ENCODE data around the gene SOAT2.

The SOAT2 gene

DNA sequence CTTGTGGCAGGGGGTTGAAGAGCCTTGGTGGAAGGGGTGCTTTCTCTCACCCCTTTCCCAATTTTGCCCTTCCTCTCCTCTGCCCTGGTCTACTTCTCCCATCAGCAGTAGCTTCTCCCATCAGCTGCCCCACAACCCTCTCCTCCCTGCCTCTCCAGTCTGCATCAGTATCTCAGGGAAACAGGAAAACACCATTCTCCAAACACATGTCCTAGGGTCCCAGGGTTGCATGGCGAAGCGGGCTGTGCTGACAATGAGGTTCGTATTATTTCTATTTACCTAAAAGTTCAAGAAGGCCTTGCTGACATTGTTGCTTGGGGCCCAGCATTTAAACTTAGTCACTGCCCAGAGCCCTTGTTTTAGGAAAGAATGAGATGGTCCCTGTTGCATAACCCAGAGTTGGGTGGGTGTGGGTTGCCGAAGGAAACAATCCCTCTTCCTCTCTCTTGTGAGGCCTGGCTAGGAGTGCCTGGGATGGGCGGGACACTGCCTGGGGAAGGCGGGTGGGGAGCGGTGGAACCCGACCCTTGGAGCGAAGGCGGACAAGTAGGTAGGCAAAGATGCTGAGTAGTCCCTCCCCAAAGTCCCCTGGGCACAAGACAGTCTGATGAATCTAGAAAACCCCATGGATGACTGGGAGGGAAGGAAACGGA is 7.1 kb upstream of the SOAT2 start:
- H3K36me3 ChIP-seq: peaks cover 9 to 10% (median 10%) of the 10 kb centered on the region in 3 donors
- peaks cover 0 to 50% (median 25%) of the 10 kb centered on the region in 4 donors for H3K4me1 ChIP-seq
- H3K27ac ChIP-seq: peak overlapping the region; percentile 94 to 97
- TF ChIP-seq, protein P1, sequence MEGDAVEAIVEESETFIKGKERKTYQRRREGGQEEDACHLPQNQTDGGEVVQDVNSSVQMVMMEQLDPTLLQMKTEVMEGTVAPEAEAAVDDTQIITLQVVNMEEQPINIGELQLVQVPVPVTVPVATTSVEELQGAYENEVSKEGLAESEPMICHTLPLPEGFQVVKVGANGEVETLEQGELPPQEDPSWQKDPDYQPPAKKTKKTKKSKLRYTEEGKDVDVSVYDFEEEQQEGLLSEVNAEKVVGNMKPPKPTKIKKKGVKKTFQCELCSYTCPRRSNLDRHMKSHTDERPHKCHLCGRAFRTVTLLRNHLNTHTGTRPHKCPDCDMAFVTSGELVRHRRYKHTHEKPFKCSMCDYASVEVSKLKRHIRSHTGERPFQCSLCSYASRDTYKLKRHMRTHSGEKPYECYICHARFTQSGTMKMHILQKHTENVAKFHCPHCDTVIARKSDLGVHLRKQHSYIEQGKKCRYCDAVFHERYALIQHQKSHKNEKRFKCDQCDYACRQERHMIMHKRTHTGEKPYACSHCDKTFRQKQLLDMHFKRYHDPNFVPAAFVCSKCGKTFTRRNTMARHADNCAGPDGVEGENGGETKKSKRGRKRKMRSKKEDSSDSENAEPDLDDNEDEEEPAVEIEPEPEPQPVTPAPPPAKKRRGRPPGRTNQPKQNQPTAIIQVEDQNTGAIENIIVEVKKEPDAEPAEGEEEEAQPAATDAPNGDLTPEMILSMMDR (IDR thresholded peaks at IDR 0.05): no peak
- H3K27me3 ChIP-seq: no peaks in the 10 kb centered on the region
- peak; percentile 94 for DNase-seq
- H3K4me3 ChIP-seq: peak overlapping the region; percentile 80 to 83
- intact Hi-C loops (cut with DNase I; ENCODE audit: low total_unique reads): no loop called here
- no peaks in the 10 kb centered on the region for H3K9me3 ChIP-seq

DNA sequence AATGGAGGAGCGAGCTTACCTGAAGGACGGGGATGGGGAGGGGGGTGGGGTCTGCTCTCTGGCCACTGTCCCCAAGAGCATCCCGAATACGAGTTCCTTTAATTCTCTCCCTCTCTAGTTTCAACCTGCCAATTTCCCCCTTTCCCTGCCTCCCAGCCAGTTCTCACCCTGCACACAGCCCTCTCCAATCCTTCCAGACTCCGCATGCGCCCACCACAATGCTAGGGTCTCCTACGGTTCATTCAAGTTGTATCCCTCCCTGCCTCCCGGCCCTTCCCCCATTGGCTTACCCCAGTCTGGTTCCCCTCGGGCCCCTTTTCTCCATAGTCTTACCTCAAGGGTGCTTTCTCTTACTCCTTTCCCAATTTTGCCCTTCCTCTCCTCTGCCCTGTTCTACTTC is 6.5 kb upstream of the SOAT2 start:
- H3K27me3 ChIP-seq: no peaks in the 10 kb centered on the region
- peaks cover 0 to 50% (median 25%) of the 10 kb centered on the region in 4 donors for H3K4me1 ChIP-seq
- peaks cover 13 to 15% (median 15%) of the 10 kb centered on the region in 3 donors for H3K36me3 ChIP-seq
- peak overlapping the region; percentile 94 to 97 for H3K27ac ChIP-seq
- H3K4me3 ChIP-seq: peak overlapping the region; percentile 80 to 83
- peak in 1 of 2 donors; percentile 67 for DNase-seq
- TF ChIP-seq, protein P1 (IDR thresholded peaks at IDR 0.05): no peak
- no peaks in the 10 kb centered on the region for H3K9me3 ChIP-seq
- intact Hi-C loops (cut with DNase I; ENCODE audit: low total_unique reads): no loop called here

DNA sequence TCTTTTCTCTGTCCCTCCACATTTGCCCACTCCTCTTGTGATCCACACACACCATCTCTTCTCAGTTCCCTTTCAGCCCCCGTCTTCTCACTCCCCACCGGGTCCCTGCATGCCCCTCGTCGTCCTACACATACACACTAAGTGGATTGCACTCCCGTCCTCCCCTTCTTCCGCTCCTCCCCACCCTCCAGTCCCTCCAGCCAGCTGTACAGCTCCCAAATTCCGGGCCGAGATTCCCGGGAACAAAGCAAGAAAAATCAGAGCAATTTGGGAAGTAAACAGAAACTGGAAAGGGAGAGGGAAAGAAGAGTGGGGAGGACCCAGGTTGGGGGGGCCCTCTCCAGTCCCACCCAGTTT is 6.1 kb upstream of the SOAT2 start:
- peak overlapping the region; percentile 94 to 97 for H3K27ac ChIP-seq
- peak in 1 of 2 donors; percentile 72 for DNase-seq
- peaks cover 18 to 19% (median 19%) of the 10 kb centered on the region in 3 donors for H3K36me3 ChIP-seq
- intact Hi-C loops (cut with DNase I; ENCODE audit: low total_unique reads): no loop called here
- no peaks in the 10 kb centered on the region for H3K27me3 ChIP-seq
- TF ChIP-seq, protein P1 (IDR thresholded peaks at IDR 0.05): no peak
- peak overlapping the region; percentile 80 to 83 for H3K4me3 ChIP-seq
- H3K9me3 ChIP-seq: no peaks in the 10 kb centered on the region
- peaks cover 0 to 50% (median 25%) of the 10 kb centered on the region in 4 donors for H3K4me1 ChIP-seq

DNA sequence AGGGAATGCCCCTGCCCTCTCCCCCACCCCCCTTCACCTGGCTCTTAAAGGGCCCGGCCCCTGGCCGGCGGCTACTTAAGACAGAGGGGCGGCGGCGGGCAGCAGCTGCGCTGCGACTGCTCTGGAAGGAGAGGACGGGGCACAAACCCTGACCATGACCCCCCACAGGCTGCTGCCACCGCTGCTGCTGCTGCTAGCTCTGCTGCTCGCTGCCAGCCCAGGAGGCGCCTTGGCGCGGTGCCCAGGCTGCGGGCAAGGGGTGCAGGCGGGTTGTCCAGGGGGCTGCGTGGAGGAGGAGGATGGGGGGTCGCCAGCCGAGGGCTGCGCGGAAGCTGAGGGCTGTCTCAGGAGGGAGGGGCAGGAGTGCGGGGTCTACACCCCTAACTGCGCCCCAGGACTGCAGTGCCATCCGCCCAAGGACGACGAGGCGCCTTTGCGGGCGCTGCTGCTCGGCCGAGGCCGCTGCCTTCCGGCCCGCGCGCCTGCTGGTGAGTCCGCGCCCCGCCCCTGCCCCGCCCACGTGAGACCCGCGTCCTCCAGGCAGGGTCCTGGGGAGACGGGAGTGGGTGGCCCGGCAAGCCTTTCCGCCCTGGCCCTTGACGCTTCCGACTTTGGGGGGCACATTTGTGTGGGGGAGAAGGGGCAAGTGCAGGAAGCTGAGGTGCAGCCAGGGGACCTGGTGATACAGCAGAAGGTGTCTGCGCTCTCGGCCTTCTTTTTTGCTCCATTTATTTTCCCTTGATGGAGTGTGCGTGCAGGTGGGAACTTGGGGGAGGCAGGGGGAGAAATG is 5.5 kb upstream of the SOAT2 start, which contains the start of gene IGFBP6:
TSS of gene IGFBP6 (plus strand) at position 104 of the 790 bp plus-strand sequence. CDS start at position 155, 51 bp downstream.
- peak within 1 kb of the TSS; percentile 80 to 83 for H3K4me3 ChIP-seq
- H3K9me3 ChIP-seq: no peaks in the 10 kb centered on the region
- TF ChIP-seq, protein P1 (IDR thresholded peaks at IDR 0.05): peak; percentile 28 to 46
- peak within 1 kb of the TSS; percentile 94 to 97 for H3K27ac ChIP-seq
- peak; percentile 81 to 87 for DNase-seq
- H3K36me3 ChIP-seq: peaks cover 20 to 23% (median 22%) of the 10 kb centered on the region in 3 donors
- no peaks in the 10 kb centered on the region for H3K27me3 ChIP-seq
- H3K4me1 ChIP-seq: peaks cover 0 to 50% (median 25%) of the 10 kb centered on the region in 4 donors
- intact Hi-C loops (cut with DNase I; ENCODE audit: low total_unique reads): loop anchor here (2.0 kb wide), 2 partner anchors 31 to 59 kb away; no protein-coding TSS in a partner anchor

DNA sequence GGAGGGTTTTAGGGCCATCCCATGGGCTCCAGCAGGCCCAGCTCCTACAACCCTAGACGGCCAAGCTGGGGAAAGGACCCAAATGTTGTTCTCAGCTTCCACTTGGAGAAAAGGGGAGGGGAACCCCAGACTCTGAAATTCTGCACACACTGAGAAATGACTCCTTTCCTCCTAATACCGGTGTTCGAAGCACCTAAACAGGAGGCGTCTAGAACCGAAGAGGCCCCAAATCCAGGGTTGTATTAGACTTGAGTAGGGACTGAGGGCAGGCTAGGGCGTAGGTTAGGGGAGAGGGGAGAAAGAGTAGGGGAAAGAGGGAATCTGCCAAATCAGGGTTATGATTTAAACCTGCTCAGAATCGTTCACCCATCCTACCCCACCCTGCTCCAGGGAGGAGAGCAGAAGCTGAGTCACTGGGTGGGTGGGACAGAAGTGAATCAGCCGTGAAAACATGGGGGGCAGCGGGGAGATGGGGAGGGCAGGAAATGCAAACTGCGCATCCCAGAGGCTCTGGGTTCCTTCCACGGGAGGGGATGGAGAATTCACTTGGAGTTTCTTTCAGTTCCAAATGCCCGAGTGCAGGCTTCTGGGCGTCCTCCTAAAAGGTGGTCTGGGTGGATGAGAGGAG is 4.8 kb upstream of the SOAT2 start:
- TF ChIP-seq, protein P1 (IDR thresholded peaks at IDR 0.05): no peak
- peaks cover 20 to 23% (median 22%) of the 10 kb centered on the region in 3 donors for H3K36me3 ChIP-seq
- H3K27me3 ChIP-seq: no peaks in the 10 kb centered on the region
- DNase-seq: peak; percentile 80 to 85
- peak overlapping the region; percentile 94 to 97 for H3K27ac ChIP-seq
- H3K4me3 ChIP-seq: peak overlapping the region; percentile 80 to 83
- intact Hi-C loops (cut with DNase I; ENCODE audit: low total_unique reads): loop anchor here (2.0 kb wide), 2 partner anchors 32 to 60 kb away; no protein-coding TSS in a partner anchor
- peaks cover 0 to 50% (median 25%) of the 10 kb centered on the region in 4 donors for H3K4me1 ChIP-seq
- no peaks in the 10 kb centered on the region for H3K9me3 ChIP-seq
